SU-DHL-6 (cell line): ENCODE measurements around the gene ERMP1.

ENCODE experiments used
- EZH2phosphoT487 ChIP-seq: fragments of 200-600 bp; sonication (generic), shearing (Covaris generic); conservative IDR thresholded peaks from 2 replicates; pipeline ENCODE4 v1.6.1; 2018; ENCODE audit warnings: mild to moderate bottlenecking, antibody characterized with exemption, low read length, moderate library complexity, mixed read lengths
- TF ChIP-seq, protein P1 (sequence below): fragments of 200-600 bp; sonication (generic); IDR thresholded peaks from one replicate; pipeline ENCODE4 v1.5.1; 2017; ENCODE audit warnings: antibody characterized with exemption, mild to moderate bottlenecking, low read length, moderate library complexity; ENCODE audit not compliant: insufficient read depth, poor library complexity, severe bottlenecking

DNA sequence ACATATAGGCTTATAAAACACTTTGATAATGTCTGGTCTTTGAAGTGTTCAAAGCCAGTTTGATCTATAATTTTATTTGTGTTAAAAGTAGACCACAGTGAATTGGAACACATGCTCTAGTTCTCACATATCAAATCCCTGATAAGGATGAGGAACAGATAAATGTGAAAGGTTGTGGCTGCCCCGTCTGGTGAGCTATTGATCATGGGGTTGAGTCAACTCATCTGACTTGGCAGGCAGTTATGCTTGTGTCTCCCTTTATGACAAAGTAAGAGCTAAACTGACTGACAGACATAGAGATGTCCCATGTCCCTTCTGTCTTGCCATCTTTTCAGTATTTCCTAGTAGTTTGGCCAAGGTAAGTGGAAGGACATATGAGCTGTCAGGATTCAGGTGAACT, 2.9 kb upstream of the ERMP1 start:
- TF ChIP-seq, protein P1, sequence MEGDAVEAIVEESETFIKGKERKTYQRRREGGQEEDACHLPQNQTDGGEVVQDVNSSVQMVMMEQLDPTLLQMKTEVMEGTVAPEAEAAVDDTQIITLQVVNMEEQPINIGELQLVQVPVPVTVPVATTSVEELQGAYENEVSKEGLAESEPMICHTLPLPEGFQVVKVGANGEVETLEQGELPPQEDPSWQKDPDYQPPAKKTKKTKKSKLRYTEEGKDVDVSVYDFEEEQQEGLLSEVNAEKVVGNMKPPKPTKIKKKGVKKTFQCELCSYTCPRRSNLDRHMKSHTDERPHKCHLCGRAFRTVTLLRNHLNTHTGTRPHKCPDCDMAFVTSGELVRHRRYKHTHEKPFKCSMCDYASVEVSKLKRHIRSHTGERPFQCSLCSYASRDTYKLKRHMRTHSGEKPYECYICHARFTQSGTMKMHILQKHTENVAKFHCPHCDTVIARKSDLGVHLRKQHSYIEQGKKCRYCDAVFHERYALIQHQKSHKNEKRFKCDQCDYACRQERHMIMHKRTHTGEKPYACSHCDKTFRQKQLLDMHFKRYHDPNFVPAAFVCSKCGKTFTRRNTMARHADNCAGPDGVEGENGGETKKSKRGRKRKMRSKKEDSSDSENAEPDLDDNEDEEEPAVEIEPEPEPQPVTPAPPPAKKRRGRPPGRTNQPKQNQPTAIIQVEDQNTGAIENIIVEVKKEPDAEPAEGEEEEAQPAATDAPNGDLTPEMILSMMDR, result no peak
- no peak for TF ChIP-seq EZH2phosphoT487
